H9 (cell line): ENCODE data around the gene FBXL7. TPM values are rescaled to one million over a fixed set of nuclear protein-coding genes. Genes with fewer than 3 reads are reported as not detected.

Experiments used
- DNase-seq: peaks from one replicate; pipeline ENCODE4 v3.0.0-alpha.2; 2017
- H2AFZ ChIP-seq: one replicate; pipeline ENCODE4 v1.6.1; 2013; ENCODE audit warnings: mild to moderate bottlenecking, low read length, control low read depth, moderate library complexity
- H2AK5ac ChIP-seq: 2 replicates; pipeline ENCODE4 v1.6.1; 2013; ENCODE audit warnings: low read length, control low read depth, mixed read lengths; ENCODE audit not compliant: insufficient read length
- H2BK120ac ChIP-seq: one replicate; pipeline ENCODE4 v1.6.1; 2013; ENCODE audit warnings: low read depth, mild to moderate bottlenecking, low read length, control low read depth, inconsistent platforms; ENCODE audit not compliant: poor library complexity, severe bottlenecking
- H2BK12ac ChIP-seq: 2 replicates; pipeline ENCODE4 v1.6.1; 2013; ENCODE audit warnings: low read length, control low read depth, mixed read lengths, low read depth; ENCODE audit not compliant: insufficient read length
- H2BK15ac ChIP-seq: 2 replicates; pipeline ENCODE4 v1.6.1; 2013; ENCODE audit warnings: low read depth, low read length, control low read depth
- H2BK20ac ChIP-seq: one replicate; pipeline ENCODE4 v1.6.1; 2013; ENCODE audit warnings: low read depth, mild to moderate bottlenecking, low read length, control low read depth, inconsistent platforms; ENCODE audit not compliant: poor library complexity, severe bottlenecking
- H2BK5ac ChIP-seq: 2 replicates; pipeline ENCODE4 v1.6.1; 2013; ENCODE audit warnings: low read length, control low read depth, mixed read lengths; ENCODE audit not compliant: insufficient read length
- H3K14ac ChIP-seq: 2 replicates; pipeline ENCODE4 v1.6.1; 2013; ENCODE audit warnings: low read length, control low read depth; ENCODE audit not compliant: insufficient read depth
- H3K18ac ChIP-seq: 2 replicates; pipeline ENCODE4 v1.6.1; 2013; ENCODE audit warnings: low read depth, mild to moderate bottlenecking, mixed read lengths, low read length, control low read depth; ENCODE audit not compliant: insufficient read length
- H3K23ac ChIP-seq: 2 replicates; pipeline ENCODE4 v1.6.1; 2013; ENCODE audit warnings: low read length, control low read depth, mixed read lengths, low read depth; ENCODE audit not compliant: insufficient read length
- H3K23me2 ChIP-seq: 2 replicates; pipeline ENCODE4 v1.6.1; 2013; ENCODE audit warnings: low read depth, mild to moderate bottlenecking, mixed read lengths, low read length, control low read depth; ENCODE audit not compliant: insufficient read length, poor library complexity, severe bottlenecking
- H3K27ac ChIP-seq: 2 replicates; pipeline ENCODE4 v1.5.1; 2013; ENCODE audit warnings: low read length, control low read depth, mixed read lengths, low read depth; ENCODE audit not compliant: insufficient read length
- H3K27me3 ChIP-seq: 2 replicates; pipeline ENCODE4 v1.6.1; 2013; ENCODE audit warnings: low read length, control low read depth, inconsistent platforms; ENCODE audit not compliant: insufficient read depth
- H3K4ac ChIP-seq: 2 replicates; pipeline ENCODE4 v1.6.1; 2013; ENCODE audit warnings: low read depth, mild to moderate bottlenecking, control low read depth, inconsistent platforms, low read length, moderate library complexity
- H3K4me1 ChIP-seq: 2 replicates; pipeline ENCODE4 v1.6.1; 2013; ENCODE audit warnings: low read length, control low read depth, inconsistent platforms; ENCODE audit not compliant: insufficient read depth
- H3K4me2 ChIP-seq: 2 replicates; pipeline ENCODE4 v1.6.1; 2013; ENCODE audit warnings: low read length, control low read depth, mixed read lengths; ENCODE audit not compliant: insufficient read length, insufficient read depth
- H3K56ac ChIP-seq: 2 replicates; pipeline ENCODE4 v1.6.1; 2013; ENCODE audit warnings: low read depth, mild to moderate bottlenecking, mixed read lengths, low read length, control low read depth; ENCODE audit not compliant: insufficient read length
- H3K79me1 ChIP-seq: 2 replicates; pipeline ENCODE4 v1.6.1; 2013; ENCODE audit warnings: low read depth, mild to moderate bottlenecking, moderate library complexity, low read length, control low read depth, inconsistent platforms; ENCODE audit not compliant: insufficient read depth, poor library complexity, severe bottlenecking
- H3K79me2 ChIP-seq: 2 replicates; pipeline ENCODE4 v1.6.1; 2013; ENCODE audit warnings: low read length, control low read depth, inconsistent platforms; ENCODE audit not compliant: insufficient read depth
- H3K9ac ChIP-seq: 2 replicates; pipeline ENCODE4 v1.6.1; 2013; ENCODE audit warnings: low read length, control low read depth, mixed read lengths; ENCODE audit not compliant: insufficient read length; ENCODE audit errors: extremely low read depth
- H3K9me3 ChIP-seq: one replicate; pipeline ENCODE4 v1.6.1; 2013; ENCODE audit warnings: low read depth, low read length, inconsistent platforms; ENCODE audit not compliant: control insufficient read depth
- H3T11ph ChIP-seq: one replicate; pipeline ENCODE4 v1.6.1; 2013; ENCODE audit warnings: mild to moderate bottlenecking, low read length, control low read depth, inconsistent platforms
- H4K20me1 ChIP-seq: one replicate; pipeline ENCODE4 v1.6.1; 2013; ENCODE audit not compliant: control insufficient read depth, insufficient read length, insufficient read depth
- H4K5ac ChIP-seq: 2 replicates; pipeline ENCODE4 v1.6.1; 2013; ENCODE audit warnings: low read depth, mild to moderate bottlenecking, mixed read lengths, low read length, control low read depth; ENCODE audit not compliant: insufficient read length
- H4K8ac ChIP-seq: replicated peaks from 2 replicates; pipeline ENCODE4 v1.6.1; 2013; ENCODE audit warnings: low read length, control low read depth, mixed read lengths, low read depth; ENCODE audit not compliant: insufficient read length
- H4K91ac ChIP-seq: 2 replicates; pipeline ENCODE4 v1.6.1; 2013; ENCODE audit warnings: low read depth, mild to moderate bottlenecking, moderate library complexity, mixed read lengths, low read length, control low read depth; ENCODE audit not compliant: insufficient read length
- H3K27ac Mint-ChIP-seq, 3 experiments: 2 replicates in 2 of 3; 3 replicates in 1 of 3; pipeline ENCODE4 v1.8.0; 2020 to 2021; ENCODE audit warnings: mixed read lengths in 3 of 3, mild to moderate bottlenecking in 1 of 3, moderate library complexity in 1 of 3
- H3K27me3 Mint-ChIP-seq: 2 replicates; pipeline ENCODE4 v1.8.0; 2021; ENCODE audit warnings: low read depth, mild to moderate bottlenecking, moderate library complexity, mixed read lengths
- H3K36me3 Mint-ChIP-seq, 3 experiments: 2 replicates in 2 of 3; 3 replicates in 1 of 3; pipeline ENCODE4 v1.8.0; 2020 to 2021; ENCODE audit warnings: low read depth in 3 of 3, mixed read lengths in 3 of 3; ENCODE audit not compliant: insufficient read depth in 1 of 3
- H3K4me1 Mint-ChIP-seq, 2 experiments: 2 replicates each; pipeline ENCODE4 v1.8.0; 2020; ENCODE audit warnings: mixed read lengths in 2 of 2
- H3K4me3 Mint-ChIP-seq, 2 experiments: 2 replicates in 1 of 2; 3 replicates in 1 of 2; pipeline ENCODE4 v1.8.0; 2020 to 2021; ENCODE audit warnings: mild to moderate bottlenecking in 2 of 2, mixed read lengths in 2 of 2, moderate library complexity in 1 of 2
- H3K9me3 Mint-ChIP-seq, 2 experiments: 2 replicates in 1 of 2; 3 replicates in 1 of 2; pipeline ENCODE4 v1.8.0; 2020; ENCODE audit warnings: mild to moderate bottlenecking in 2 of 2, mixed read lengths in 2 of 2, moderate library complexity in 1 of 2
- WGBS: extraction: QIAGEN DNeasy Blood & Tissue Kit; methylation state at CpG from one replicate; pipeline ENCODE4 v1.1.7; 2013; ENCODE audit warnings: missing lambda C conversion rate, low lambda C conversion rate, mixed read lengths; ENCODE audit not compliant: insufficient read length; ENCODE audit errors: extremely low coverage; 5-methylcytosine and 5-hydroxymethylcytosine counted together
- total RNA-seq: library from RNA; stranded (reverse); gene quantifications from 2 replicates; pipeline ENCODE4 v1.2.1, GENCODE V29; 2021
- TF ChIP-seq, protein P1 (sequence below): fragments of 200-600 bp; sonication (generic); conservative IDR thresholded peaks from 3 replicates; pipeline ENCODE4 v1.8.0; 2021; ENCODE audit warnings: antibody characterized with exemption, mild to moderate bottlenecking

FBXL7 gene
- total RNA-seq, 1 experiment from 2014 or later, result 14.6 TPM

DNA sequence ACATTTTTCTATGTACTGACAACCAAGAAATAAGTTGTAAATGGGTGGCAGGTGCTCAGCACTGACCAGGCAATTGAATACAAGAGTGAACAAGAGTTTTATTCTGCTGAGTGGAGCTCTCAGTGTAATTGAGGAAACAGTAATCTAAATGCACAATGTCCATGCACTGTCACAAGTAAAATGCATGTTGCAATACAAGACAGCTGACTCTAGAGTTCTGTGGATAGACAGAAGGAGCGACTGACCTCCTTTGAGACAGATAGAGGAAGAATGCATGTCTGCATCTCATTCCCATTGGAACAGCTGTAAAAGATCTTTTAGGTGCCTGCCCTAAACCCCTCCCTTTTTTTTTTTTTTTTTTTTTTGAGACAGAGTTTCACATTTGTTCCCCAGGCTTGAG is 299.0 kb downstream of the FBXL7 start:
- no CpG with 5 or more reads among the region's 1 CpG for WGBS

More for the DNA sequence above, 299.0 kb downstream of the FBXL7 start:
- Histone ChIP-seq H2BK15ac (no peak overlapping the region), H3K23ac (no peak overlapping the region), H2BK12ac (no peak overlapping the region), H2BK120ac (no peak overlapping the region), H3K18ac (no peak overlapping the region), H4K8ac (no peak overlapping the region), H3K23me2 (no peaks in the 10 kb centered on the region), H3K4me1 (peaks cover 6% of the 10 kb centered on the region; the same call in 1 of the 2 replicates), H3K9me3 (peaks cover 5% of the 10 kb centered on the region), H4K91ac (no peak overlapping the region), H4K5ac (no peak overlapping the region), H3K14ac (no peak overlapping the region), H3K4ac (no peak overlapping the region), H3K9ac (no peak overlapping the region), H3K79me1 (no peaks in the 10 kb centered on the region), H2AFZ (no peak overlapping the region), H3K27ac (no peak overlapping the region), H2BK5ac (no peak overlapping the region), H2AK5ac (no peak overlapping the region), H3K27me3 (no peaks in the 10 kb centered on the region), H3K56ac (no peak overlapping the region), H3T11ph (no peak overlapping the region), H2BK20ac (no peak overlapping the region), H4K20me1 (no peaks in the 10 kb centered on the region), H3K4me2 (no peak overlapping the region), H3K79me2 (no peaks in the 10 kb centered on the region)
- Mint-ChIP-seq H3K27me3 (no peaks in the 10 kb centered on the region), H3K9me3 (peaks cover 23 to 29% of the 10 kb centered on the region in 2 experiments), H3K4me1 (peaks cover 32 to 41% of the 10 kb centered on the region in 2 experiments), H3K4me3 (no peak overlapping the region), H3K27ac (no peak overlapping the region; a peak in 1 of 7 replicates), H3K36me3 (peaks cover 22 to 36% (median 31%) of the 10 kb centered on the region in 3 experiments)
- DNase-seq, result no peak
- TF ChIP-seq, protein P1, sequence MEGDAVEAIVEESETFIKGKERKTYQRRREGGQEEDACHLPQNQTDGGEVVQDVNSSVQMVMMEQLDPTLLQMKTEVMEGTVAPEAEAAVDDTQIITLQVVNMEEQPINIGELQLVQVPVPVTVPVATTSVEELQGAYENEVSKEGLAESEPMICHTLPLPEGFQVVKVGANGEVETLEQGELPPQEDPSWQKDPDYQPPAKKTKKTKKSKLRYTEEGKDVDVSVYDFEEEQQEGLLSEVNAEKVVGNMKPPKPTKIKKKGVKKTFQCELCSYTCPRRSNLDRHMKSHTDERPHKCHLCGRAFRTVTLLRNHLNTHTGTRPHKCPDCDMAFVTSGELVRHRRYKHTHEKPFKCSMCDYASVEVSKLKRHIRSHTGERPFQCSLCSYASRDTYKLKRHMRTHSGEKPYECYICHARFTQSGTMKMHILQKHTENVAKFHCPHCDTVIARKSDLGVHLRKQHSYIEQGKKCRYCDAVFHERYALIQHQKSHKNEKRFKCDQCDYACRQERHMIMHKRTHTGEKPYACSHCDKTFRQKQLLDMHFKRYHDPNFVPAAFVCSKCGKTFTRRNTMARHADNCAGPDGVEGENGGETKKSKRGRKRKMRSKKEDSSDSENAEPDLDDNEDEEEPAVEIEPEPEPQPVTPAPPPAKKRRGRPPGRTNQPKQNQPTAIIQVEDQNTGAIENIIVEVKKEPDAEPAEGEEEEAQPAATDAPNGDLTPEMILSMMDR, result no peak
